ENCODE data around the gene PRB2. TPM values are rescaled to one million over a fixed set of nuclear protein-coding genes. Genes with fewer than 3 reads are reported as not detected.
A peak's percentile ranks its signal among the peaks of the same experiment; 100 is the strongest.
"Not testable (repeated sequence)": the region's sequence is repeated elsewhere in the genome, so short reads cannot be mapped to it uniquely, and the experiment has no call there.

The PRB2 gene
- total RNA-seq (2014; rRNA removed; shearing (Covaris generic)) = 0.76 TPM in 1 of 2 replicates, not detected in the other

DNA sequence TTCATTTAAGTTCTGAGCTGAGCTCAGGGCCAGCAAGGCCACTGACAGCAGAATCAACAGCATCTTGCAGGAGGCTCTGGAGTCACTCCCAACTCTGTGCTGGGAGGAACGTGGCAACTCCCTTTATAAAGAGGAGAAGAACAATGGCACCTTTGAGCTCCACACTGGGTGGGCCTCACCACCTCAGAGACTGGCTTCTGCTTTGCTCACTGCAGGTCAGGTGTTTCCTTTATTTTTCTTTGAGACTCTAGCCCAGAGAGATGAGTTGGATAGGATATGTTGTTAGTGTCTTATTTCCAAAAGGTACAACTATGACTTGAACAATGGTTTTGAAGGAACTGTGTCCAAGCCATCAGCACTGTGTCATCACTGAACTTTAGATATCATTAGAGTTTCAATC, at the start of gene PRB2:
PRB2 (minus strand) TSS at position 101 of the 400 bp plus-strand sequence; CDS start at position 63, 38 bp downstream.
- not testable (repeated sequence) for DNase-seq (ENCODE audit: low spot score)

DNA sequence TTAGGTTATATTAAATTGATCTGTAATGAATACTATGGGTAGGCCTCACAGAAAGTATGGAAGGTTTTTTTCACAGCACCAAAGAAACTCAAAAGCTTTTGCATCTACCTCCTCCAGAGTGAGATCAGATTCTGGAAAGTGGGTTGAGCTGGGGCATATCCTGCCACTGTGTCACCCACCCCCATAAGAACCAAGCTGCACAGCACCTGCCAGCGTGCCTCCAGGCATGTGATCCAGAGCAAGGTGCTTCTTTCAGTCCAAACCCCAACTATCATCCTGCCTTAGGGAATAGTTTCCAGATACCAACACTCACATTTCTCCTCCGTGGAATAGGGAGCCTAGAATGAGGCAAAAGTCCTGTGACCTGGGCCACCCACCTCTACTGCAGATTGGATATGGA, 42.6 kb upstream of the PRB2 start:
- no peak for DNase-seq (ENCODE audit: low spot score)

DNA sequence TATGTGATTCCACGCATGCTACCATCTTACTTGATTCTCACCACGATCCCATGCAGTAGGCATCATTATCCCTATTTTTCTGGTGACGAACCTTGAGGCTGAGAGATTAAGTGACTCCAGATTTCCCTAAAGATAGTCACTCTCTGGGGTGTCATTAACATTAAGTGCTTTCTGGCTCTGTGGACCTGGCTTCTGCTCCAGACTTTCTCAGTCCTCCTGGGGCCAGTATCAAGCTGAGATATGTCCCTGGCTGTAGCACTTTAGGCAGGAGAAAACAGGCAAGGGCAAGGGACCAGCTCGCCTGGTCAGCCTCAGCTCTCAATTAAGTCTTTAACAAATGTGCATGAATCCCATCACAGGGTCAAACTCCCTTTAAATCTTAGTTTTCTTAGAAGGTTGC, 38.3 kb upstream of the PRB2 start:
- no peak for DNase-seq (ENCODE audit: low spot score)

DNA sequence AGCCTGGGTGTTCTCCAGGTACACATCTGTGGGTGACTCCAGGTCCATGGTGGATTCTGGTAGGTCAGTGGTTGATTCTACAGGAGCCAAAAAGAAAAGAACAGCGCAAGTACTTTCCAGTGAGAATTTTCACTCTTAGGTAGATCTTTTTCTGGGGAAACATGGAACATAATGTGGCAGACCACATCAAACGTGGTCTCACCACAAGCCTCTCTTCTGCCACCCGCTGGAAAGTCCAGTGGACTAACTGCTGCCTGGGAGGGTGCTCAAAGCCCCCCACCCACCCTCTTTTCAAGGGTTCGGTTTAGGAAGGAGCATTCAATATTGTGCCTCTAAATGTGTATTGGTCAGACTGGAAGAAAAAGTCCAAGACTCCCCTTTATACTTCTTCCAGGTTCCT, 36.1 kb upstream of the PRB2 start:
- no peak for DNase-seq (ENCODE audit: low spot score)

DNA sequence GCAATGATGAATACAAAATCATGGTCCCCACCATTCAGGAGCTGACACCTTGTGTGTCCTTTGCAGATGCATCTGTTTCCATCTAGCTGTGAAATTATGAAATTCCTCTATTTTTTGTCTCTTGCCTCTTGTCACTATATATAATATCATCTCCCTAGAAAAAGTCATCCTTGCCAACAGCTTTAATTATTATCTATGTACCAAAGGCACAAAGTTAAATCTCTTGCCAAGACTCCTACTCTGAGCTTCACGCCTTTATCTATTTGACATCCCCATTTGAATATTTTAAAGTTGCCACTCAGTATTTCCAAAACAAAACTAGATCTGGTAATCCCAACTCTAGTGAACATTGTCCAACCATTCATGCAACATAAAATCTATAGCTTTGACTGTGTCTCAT, 32.0 kb upstream of the PRB2 start:
- DNase-seq (ENCODE audit: low spot score) = no peak

DNA sequence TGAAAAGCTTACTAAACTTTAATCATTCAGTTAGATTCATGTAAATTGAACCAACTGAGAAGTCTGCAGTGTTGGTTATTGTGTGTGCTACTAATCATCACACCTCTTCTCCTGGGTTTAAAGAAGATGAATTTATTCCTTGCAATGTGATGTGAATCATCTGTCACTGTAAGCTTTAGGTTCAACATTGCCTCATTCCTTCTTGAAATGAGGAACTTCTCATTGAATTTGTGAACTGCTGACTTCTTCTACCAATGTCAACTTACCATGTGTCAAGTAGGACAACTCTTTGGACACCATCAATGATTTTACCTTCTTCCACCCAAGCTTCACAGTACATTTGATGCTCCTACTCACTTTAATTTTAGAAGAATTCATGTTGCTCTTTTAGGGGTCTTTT, 17.4 kb upstream of the PRB2 start:
- DNase-seq (ENCODE audit: low spot score) = no peak

DNA sequence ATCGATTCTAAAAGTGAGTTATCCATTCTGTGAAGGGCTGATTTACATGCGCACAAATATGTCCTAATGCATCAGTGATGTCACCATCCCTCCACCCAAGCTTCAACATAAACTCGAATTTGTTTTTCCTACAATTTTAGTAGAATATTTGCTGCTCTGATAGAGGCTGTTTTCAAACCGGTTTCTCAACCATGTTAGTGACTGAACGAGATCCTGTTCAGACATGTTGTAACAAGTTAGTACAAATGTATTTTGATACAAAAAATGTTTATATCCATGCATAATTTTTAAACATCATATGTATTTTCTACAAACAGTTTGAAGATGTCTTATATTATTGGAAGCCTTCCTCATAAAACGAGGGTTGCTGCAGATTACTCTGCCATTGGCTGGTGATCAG, 12.7 kb upstream of the PRB2 start:
- no peak for DNase-seq (ENCODE audit: low spot score)

DNA sequence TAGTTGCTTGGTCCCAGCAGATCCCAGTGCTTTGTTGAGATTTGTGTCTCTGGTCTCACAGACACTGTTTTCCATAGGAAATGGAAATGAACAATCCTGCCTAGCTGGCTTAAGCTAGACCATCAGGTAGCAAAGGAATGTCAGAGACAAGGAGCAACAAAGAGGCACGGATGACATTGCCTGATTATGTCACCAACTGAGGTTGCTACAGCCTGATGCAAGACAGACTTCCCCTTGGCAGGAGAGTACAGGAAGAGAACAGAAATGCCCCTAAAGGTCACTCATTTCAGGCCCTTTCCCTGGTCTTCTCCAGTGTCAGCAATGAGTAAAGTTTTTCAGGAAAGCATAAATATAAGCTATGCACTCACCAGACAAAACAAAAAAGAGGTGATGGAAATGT, 2.0 kb upstream of the PRB2 start:
- no peak for DNase-seq (ENCODE audit: low spot score)

DNA sequence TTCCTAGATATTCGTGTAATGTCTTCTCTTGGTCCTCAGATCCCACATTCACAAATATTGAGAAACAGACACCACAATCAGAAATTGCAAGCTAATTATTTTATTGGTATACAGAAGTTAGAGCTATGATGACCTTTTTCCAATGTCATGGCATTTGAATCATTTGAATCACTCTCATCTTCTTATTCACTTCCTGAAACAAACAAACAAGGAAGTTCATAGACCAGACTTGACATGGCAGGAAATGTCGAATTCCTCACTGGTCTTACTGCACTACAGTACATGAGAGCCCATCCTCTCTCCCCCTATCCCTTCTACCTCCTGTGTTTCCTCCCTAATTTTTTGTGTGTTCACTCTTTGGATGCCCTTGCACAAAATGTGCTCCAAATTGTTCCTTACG, 3.9 kb downstream of the PRB2 start:
- DNase-seq (ENCODE audit: low spot score) = not testable (repeated sequence)

DNA sequence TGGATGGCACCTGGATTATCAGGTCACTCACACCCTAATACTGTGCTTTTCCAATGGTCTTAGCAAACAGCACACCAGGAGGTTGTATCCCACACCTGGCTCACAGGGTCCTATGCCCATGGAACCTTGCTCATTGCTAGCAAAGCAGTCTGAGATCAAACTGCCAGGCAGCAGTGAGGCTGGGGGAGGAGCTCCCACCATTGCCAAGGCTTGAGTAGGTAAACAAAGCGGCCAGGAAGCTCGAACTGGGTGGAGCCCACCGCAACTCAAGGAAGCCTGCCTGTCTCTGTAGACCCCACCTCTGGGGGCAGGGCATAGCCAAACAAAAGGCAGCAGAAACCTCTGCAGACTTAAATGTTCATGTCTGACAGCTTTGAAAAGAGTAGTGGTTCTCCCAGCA, 17.9 kb downstream of the PRB2 start:
- not testable (repeated sequence) for DNase-seq (ENCODE audit: low spot score)

DNA sequence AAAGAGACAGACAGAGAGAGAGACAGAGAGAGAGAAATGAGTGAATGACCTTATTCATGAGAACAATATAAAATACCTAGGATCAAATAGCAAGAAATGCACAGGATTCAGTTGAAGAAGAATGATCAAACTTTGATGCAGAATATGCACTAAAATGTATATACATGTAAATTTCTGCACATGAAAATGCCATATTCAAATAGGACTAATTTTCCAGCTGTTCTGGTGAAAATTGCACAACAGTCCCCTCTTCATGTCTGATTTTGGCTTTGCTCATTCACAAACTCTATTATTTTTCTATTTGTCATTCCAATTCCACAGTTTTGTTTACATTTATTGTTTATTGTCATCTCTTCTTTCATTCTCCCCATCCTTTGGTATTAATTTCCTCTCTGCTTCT, 34.2 kb downstream of the PRB2 start:
- no peak for DNase-seq (ENCODE audit: low spot score)

DNA sequence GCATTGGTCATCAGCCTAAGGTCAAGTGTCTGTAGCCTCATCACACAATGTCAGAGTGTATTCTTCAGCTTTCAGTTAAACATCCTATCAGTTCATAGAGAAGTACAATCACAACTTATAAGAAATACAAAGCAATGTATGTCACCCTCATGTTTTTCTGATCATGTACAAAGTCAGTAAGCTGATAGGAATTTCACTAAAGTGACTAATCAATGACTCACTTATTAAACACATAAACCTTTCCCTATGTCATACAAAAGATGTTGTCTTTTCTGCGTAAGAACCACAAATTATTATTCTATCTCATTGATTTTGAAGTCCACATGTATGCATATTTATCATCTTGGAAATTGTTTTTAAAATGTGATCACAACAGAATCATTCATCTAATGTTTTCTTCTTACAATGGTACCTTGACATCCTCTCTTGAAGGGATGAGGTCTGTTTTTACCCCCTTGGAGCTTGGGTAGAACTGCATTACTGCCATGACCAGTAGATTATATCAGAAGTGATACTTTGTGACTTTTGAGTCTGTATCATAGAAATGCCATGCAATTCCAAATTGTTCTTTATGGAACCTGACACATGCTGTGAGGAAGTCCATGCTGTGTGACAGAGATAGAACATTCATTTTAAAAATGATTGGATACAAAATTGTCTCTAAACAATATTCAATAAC, 35.0 kb downstream of the PRB2 start:
- DNase-seq (ENCODE audit: low spot score) = peak; percentile 11

DNA sequence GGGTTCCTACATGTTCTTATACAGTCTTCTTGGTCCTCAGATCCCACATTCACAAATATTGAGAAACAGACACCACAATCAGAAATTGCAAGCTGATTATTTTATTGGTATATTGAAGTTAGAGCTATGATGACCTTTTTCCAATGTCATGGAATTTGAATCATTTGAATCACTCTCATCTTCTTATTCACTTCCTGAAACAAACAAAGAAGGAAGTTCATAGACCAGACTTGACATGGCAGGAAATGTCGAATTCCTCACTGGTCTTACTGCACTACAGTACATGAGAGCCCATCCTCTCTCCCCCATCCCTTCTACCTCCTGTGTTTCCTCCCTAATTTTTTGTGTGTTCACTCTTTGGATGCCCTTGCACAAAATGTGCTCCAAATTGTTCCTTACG, 43.6 kb downstream of the PRB2 start:
- DNase-seq (ENCODE audit: low spot score) = not testable (repeated sequence)

DNA sequence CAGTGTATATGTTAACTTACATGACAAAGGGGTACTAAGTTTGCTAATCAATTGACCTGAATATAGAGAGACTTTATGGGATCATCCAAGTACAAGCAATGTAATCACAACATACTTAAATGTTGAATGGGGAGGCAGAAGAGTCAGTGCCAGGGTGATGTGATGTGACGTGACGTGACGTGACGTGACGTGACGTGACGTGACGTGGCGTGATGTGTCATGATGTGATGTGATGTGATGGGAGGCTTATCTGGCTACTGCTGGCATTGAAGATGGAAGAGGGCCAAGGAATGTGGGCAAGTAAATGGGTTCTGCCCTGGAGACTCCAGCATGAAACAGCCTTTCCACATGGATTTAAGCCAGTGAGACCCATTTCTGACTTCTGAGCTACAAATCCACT, 46.9 kb downstream of the PRB2 start:
- no peak for DNase-seq (ENCODE audit: low spot score)

DNA sequence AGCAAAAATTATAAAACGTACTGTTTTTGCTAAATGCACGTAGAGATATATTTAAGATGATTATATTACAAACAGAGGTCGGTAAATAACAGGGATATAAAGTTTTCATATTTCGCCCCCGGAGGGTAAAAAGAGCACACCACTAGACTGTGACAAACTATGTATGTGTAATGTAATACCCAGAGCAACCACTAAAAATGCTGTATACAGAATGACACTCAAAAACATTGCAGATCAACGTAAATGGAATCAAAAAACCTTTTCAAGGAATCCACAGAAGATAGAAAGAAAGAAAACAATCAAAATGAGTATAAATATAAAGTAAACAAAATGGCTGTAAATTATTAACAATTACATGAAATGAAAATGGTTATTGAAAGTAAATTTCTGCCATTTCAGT, 47.6 kb downstream of the PRB2 start:
- DNase-seq (ENCODE audit: low spot score) = peak; percentile 12

DNA sequence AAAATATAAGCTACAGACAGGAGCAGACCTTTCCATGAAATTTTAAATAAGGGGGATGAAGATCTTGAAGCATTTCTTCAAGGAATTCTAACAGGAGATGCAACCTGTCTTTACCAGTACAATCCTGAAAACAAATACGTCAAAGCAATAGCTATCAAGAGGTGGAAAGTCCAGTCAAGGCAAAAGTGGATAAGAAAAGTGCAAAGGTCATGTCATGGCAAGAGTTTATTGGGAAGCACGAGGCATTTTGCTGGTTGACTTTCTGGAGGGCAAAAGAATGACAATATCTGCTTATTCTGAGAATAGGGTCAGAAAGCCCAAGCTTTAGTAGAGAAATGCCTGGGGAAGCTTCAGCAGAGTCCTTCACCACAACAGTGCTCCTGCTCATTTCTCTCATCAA, 50.9 kb downstream of the PRB2 start:
- DNase-seq (ENCODE audit: low spot score) = no peak

Other genes with a start within 250 kb of the PRB2 start
- gene SMIM10L1, start 224.4 kb downstream of the PRB2 start, total RNA-seq (2014; rRNA removed; shearing (Covaris generic)) = 6.1 and 6.7 TPM in 2 replicates
- not detected in 2 replicates for gene TAS2R42, start 208.6 kb downstream of the PRB2 start, total RNA-seq (2014; rRNA removed; shearing (Covaris generic))
- gene PRB3, start 125.9 kb downstream of the PRB2 start, total RNA-seq (2014; rRNA removed; shearing (Covaris generic)) = not detected in 2 replicates
- not detected in 2 replicates for gene PRB4, start 85.1 kb downstream of the PRB2 start, total RNA-seq (2014; rRNA removed; shearing (Covaris generic))